Gastrocnemius medialis (tissue), 4 donors: Measurements from ENCODE around the gene RPS6KL1.

Experiments
- POLR2A ChIP-seq, 2 donors: fragments of 450-650 bp; IDR thresholded peaks; one replicate each; pipeline ENCODE4 v1.6.1; 2017; ENCODE audit warnings: antibody characterized with exemption in 2 of 2, mild to moderate bottlenecking in 2 of 2, moderate library complexity in 2 of 2
- TF ChIP-seq, protein P1 (sequence below), 5 experiments: fragments of 450-650 bp in 3 of 5; fragments of 200-600 bp in 2 of 5; sonication (generic) in 2 of 5; IDR thresholded peaks in 4 of 5; conservative IDR thresholded peaks in 1 of 5; 1 replicate in 4 of 5; 2 replicates in 1 of 5; pipeline ENCODE4 v1.5.1; 2016 to 2019; ENCODE audit warnings: antibody characterized with exemption in 5 of 5, mild to moderate bottlenecking in 3 of 5, moderate library complexity in 3 of 5

DNA sequence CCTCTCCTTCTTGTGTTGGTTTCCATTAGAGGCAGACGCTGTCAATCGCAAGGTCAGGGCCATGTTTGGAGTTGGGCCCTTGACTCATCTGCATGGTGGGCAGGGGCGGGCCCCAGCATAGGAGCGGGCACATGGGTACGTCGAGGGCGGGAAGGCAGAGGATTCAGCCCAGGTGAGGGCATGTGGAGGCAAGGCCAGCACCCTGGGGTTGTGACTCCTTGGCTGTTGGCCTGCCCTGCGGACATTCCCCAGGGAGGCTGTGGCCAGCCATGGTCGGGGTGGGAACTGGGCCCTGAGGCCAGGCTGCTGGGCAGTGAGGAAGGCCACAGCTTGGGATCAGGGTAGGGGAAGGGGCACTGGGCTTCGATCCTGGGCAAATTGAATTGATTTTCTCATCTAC lies 10.3 kb downstream of the RPS6KL1 start:
- TF ChIP-seq, protein P1, sequence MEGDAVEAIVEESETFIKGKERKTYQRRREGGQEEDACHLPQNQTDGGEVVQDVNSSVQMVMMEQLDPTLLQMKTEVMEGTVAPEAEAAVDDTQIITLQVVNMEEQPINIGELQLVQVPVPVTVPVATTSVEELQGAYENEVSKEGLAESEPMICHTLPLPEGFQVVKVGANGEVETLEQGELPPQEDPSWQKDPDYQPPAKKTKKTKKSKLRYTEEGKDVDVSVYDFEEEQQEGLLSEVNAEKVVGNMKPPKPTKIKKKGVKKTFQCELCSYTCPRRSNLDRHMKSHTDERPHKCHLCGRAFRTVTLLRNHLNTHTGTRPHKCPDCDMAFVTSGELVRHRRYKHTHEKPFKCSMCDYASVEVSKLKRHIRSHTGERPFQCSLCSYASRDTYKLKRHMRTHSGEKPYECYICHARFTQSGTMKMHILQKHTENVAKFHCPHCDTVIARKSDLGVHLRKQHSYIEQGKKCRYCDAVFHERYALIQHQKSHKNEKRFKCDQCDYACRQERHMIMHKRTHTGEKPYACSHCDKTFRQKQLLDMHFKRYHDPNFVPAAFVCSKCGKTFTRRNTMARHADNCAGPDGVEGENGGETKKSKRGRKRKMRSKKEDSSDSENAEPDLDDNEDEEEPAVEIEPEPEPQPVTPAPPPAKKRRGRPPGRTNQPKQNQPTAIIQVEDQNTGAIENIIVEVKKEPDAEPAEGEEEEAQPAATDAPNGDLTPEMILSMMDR (IDR thresholded peaks at IDR 0.05 in 4 of 5, conservative IDR thresholded peaks at IDR 0.05 in 1 of 5) = no peak
- TF ChIP-seq POLR2A (IDR thresholded peaks at IDR 0.05) = no peak
